DMS53 treated with DMSO at 0.1 percent for 48 hours (cell line): Measurements from ENCODE around the gene PRDM12.
"Not testable (repeated sequence)": the region's sequence is repeated elsewhere in the genome, so short reads cannot be mapped to it uniquely, and the experiment has no call there.

Experiments
- DNase-seq: peaks from one replicate; lab custom pipeline; 2025; ENCODE audit not compliant: unreplicated experiment; lab: John Stamatoyannopoulos, UW

The PRDM12 gene

GRCh38 chr9:130663977-130664250 lies 480 bp upstream of the PRDM12 start:
- DNase-seq: no peak

GRCh38 chr9:130665029-130665430 lies 636 bp downstream of the PRDM12 start:
- no peak for DNase-seq

GRCh38 chr9:130665431-130666392 lies 1.3 kb downstream of the PRDM12 start:
- DNase-seq: no peak

GRCh38 chr9:130666393-130667119 lies 2.2 kb downstream of the PRDM12 start:
- DNase-seq: no peak

GRCh38 chr9:130667120-130667435 lies 2.7 kb downstream of the PRDM12 start:
- no peak for DNase-seq

GRCh38 chr9:130668196-130668595 lies 3.8 kb downstream of the PRDM12 start:
- no peak for DNase-seq

- no peak for DNase-seq
These were observed 4.3 kb downstream of the PRDM12 start for GRCh38 chr9:130668659-130669058.

GRCh38 chr9:130669965-130670364 lies 5.6 kb downstream of the PRDM12 start:
- no peak for DNase-seq

- no peak for DNase-seq
These were observed 6.2 kb downstream of the PRDM12 start for GRCh38 chr9:130670644-130671043.

GRCh38 chr9:130672466-130672865 lies 8.1 kb downstream of the PRDM12 start:
- DNase-seq: no peak

GRCh38 chr9:130672933-130673615 lies 8.7 kb downstream of the PRDM12 start:
- DNase-seq: no peak

GRCh38 chr9:130675396-130675795 lies 11.0 kb downstream of the PRDM12 start:
- DNase-seq: no peak

GRCh38 chr9:130677252-130677651 lies 12.9 kb downstream of the PRDM12 start:
- DNase-seq: no peak

- DNase-seq: peak; percentile 85
These were observed 16.7 kb downstream of the PRDM12 start for GRCh38 chr9:130680836-130681768.

- DNase-seq: no peak
These were observed 17.5 kb downstream of the PRDM12 start for GRCh38 chr9:130681769-130682420.

- peak; percentile 88 for DNase-seq
These were observed 18.2 kb downstream of the PRDM12 start for GRCh38 chr9:130682421-130683121.

GRCh38 chr9:130685104-130685503 lies 20.7 kb downstream of the PRDM12 start:
- no peak for DNase-seq

- DNase-seq: not testable (repeated sequence)
These were observed 21.6 kb downstream of the PRDM12 start for GRCh38 chr9:130685945-130686344.

GRCh38 chr9:130687615-130688014 lies 23.2 kb downstream of the PRDM12 start:
- no peak for DNase-seq

GRCh38 chr9:130688072-130688471 lies 23.7 kb downstream of the PRDM12 start:
- DNase-seq: no peak
